ENCODE results near the gene MAPK1. TPM values are rescaled to one million over a fixed set of nuclear protein-coding genes. Genes with fewer than 3 reads are reported as not detected.
"Not testable (repeated sequence)": the region's sequence is repeated elsewhere in the genome, so short reads cannot be mapped to it uniquely, and the experiment has no call there.

The MAPK1 gene
- total RNA-seq, 1 experiment from 2014 or later = 90.3 TPM

- Mint-ChIP-seq H3K4me1 (no peaks in the 10 kb centered on the region), H3K36me3 (ENCODE audit: insufficient read depth in 1 of 3, low read depth in 3 of 3) (peaks cover 0 to 2% (median 0%) of the 10 kb centered on the region in 3 experiments; a peak in 1 of 7 replicates), H3K27me3 (ENCODE audit: low read depth) (peaks cover 7% of the 10 kb centered on the region), H3K9me3 (peaks cover 3 to 6% of the 10 kb centered on the region in 2 experiments; a peak in 4 of 5 replicates), H3K27ac (no peak overlapping the region), H3K4me3 (no peak overlapping the region)
- Histone ChIP-seq H4K8ac (replicated peaks; ENCODE audit: insufficient read length, low read depth, low read length) (no peak overlapping the region), H3K79me2 (ENCODE audit: insufficient read depth, low read length) (no peaks in the 10 kb centered on the region), H2AK5ac (ENCODE audit: insufficient read length, low read length) (no peak overlapping the region), H3K79me1 (ENCODE audit: insufficient read depth, low read depth, low read length, poor library complexity, severe bottlenecking) (no peaks in the 10 kb centered on the region), H3K4me2 (ENCODE audit: insufficient read depth, insufficient read length, low read length) (no peak overlapping the region), H3K23ac (ENCODE audit: insufficient read length, low read depth, low read length) (no peak overlapping the region), H3K9me3 (ENCODE audit: control insufficient read depth, low read depth, low read length) (no peaks in the 10 kb centered on the region), H3K14ac (ENCODE audit: insufficient read depth, low read length) (no peak overlapping the region), H2BK5ac (ENCODE audit: insufficient read length, low read length) (no peak overlapping the region), H3K27ac (ENCODE audit: insufficient read length, low read depth, low read length) (no peak overlapping the region), H2BK20ac (ENCODE audit: low read depth, low read length, poor library complexity, severe bottlenecking) (no peak overlapping the region), H3K4me1 (ENCODE audit: insufficient read depth, low read length) (no peaks in the 10 kb centered on the region), H3K18ac (ENCODE audit: insufficient read length, low read depth, low read length) (no peak overlapping the region), H2BK120ac (ENCODE audit: low read depth, low read length, poor library complexity, severe bottlenecking) (no peak overlapping the region), H4K5ac (ENCODE audit: insufficient read length, low read depth, low read length) (no peak overlapping the region), H3T11ph (ENCODE audit: low read length) (no peak overlapping the region), H3K56ac (ENCODE audit: insufficient read length, low read depth, low read length) (no peak overlapping the region), H2BK12ac (ENCODE audit: insufficient read length, low read depth, low read length) (no peak overlapping the region), H3K9ac (ENCODE audit: extremely low read depth, insufficient read length, low read length) (no peak overlapping the region), H3K27me3 (ENCODE audit: insufficient read depth, low read length) (no peaks in the 10 kb centered on the region), H3K23me2 (ENCODE audit: insufficient read length, low read depth, low read length, poor library complexity, severe bottlenecking) (no peaks in the 10 kb centered on the region), H4K20me1 (ENCODE audit: control insufficient read depth, insufficient read depth, insufficient read length) (no peaks in the 10 kb centered on the region), H2BK15ac (ENCODE audit: low read depth, low read length) (no peak overlapping the region), H4K91ac (ENCODE audit: insufficient read length, low read depth, low read length) (no peak overlapping the region), H2AFZ (ENCODE audit: low read length) (no peak overlapping the region), H3K4ac (ENCODE audit: low read depth, low read length) (no peak overlapping the region)
- no peak for TF ChIP-seq CTCF (conservative IDR thresholded peaks at IDR 0.05)
- no peak for DNase-seq
Measured at GRCh38 chr22:21887841-21888240, 20.4 kb upstream of the MAPK1 start.

DNA sequence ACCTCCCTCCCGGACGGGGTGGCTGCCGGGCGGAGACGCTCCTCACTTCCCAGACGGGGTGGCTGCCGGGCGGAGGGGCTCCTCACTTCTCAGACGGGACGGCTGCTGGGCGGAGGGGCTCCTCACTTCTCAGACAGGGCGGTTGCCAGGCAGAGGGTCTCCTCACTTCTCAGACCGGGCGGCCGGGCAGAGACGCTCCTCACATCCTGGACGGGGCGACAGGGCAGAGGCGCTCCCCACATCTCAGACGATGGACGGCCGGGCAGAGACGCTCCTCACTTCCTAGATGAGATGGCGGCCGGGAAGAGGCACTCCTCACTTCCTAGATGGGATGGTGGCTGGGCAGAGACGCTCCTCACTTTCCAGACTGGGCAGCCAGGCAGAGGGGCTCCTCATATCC is 16.5 kb upstream of the MAPK1 start:
- H3K23me2 ChIP-seq (ENCODE audit: insufficient read length, low read depth, low read length, poor library complexity, severe bottlenecking); H4K8ac ChIP-seq (replicated peaks; ENCODE audit: insufficient read length, low read depth, low read length); H4K91ac ChIP-seq (ENCODE audit: insufficient read length, low read depth, low read length); H3K4me2 ChIP-seq (ENCODE audit: insufficient read depth, insufficient read length, low read length); H2BK20ac ChIP-seq (ENCODE audit: low read depth, low read length, poor library complexity, severe bottlenecking); H2BK120ac ChIP-seq (ENCODE audit: low read depth, low read length, poor library complexity, severe bottlenecking); H3K18ac ChIP-seq (ENCODE audit: insufficient read length, low read depth, low read length); H3K9ac ChIP-seq (ENCODE audit: extremely low read depth, insufficient read length, low read length); DNase-seq; H2BK5ac ChIP-seq (ENCODE audit: insufficient read length, low read length); H2BK12ac ChIP-seq (ENCODE audit: insufficient read length, low read depth, low read length); H3K36me3 Mint-ChIP-seq (ENCODE audit: insufficient read depth in 1 of 3, low read depth in 3 of 3); H3K4ac ChIP-seq (ENCODE audit: low read depth, low read length); H3K9me3 Mint-ChIP-seq; H3T11ph ChIP-seq (ENCODE audit: low read length); H3K4me1 ChIP-seq (ENCODE audit: insufficient read depth, low read length); H3K4me3 Mint-ChIP-seq; H3K79me1 ChIP-seq (ENCODE audit: insufficient read depth, low read depth, low read length, poor library complexity, severe bottlenecking); H3K56ac ChIP-seq (ENCODE audit: insufficient read length, low read depth, low read length); H3K27ac ChIP-seq (ENCODE audit: insufficient read length, low read depth, low read length); H2AFZ ChIP-seq (ENCODE audit: low read length); H4K20me1 ChIP-seq (ENCODE audit: control insufficient read depth, insufficient read depth, insufficient read length); H3K27me3 ChIP-seq (ENCODE audit: insufficient read depth, low read length); H3K9me3 ChIP-seq (ENCODE audit: control insufficient read depth, low read depth, low read length); H3K79me2 ChIP-seq (ENCODE audit: insufficient read depth, low read length); H3K27ac Mint-ChIP-seq; H2BK15ac ChIP-seq (ENCODE audit: low read depth, low read length); H2AK5ac ChIP-seq (ENCODE audit: insufficient read length, low read length); H4K5ac ChIP-seq (ENCODE audit: insufficient read length, low read depth, low read length); H3K14ac ChIP-seq (ENCODE audit: insufficient read depth, low read length); H3K23ac ChIP-seq (ENCODE audit: insufficient read length, low read depth, low read length); H3K4me1 Mint-ChIP-seq: not testable (repeated sequence)
- H3K27me3 Mint-ChIP-seq (ENCODE audit: low read depth) = peaks cover 15% of the 10 kb centered on the region
- no CpG with 5 or more reads among the region's 26 CpGs for WGBS (ENCODE audit: extremely low coverage, insufficient read length, low lambda C conversion rate)

Measured in H9 (cell line).